ENCODE data around the gene INTS11.

- TF ChIP-seq CTCF (IDR thresholded peaks at IDR 0.05; ENCODE audit: low read length), result no peak
- no peak for TF ChIP-seq EZH2 (IDR thresholded peaks at IDR 0.05; ENCODE audit: borderline replicate concordance, low read length)
Measured at GRCh38 chr1:1364266-1364665, 39.8 kb upstream of the INTS11 start.

Data from OCI-LY1 (cell line).